Activated CD8-positive, alpha-beta memory T cell treated with anti-CD3 and anti-CD28 coated beads for 36 hours (primary cell): ENCODE measurements around the gene TEKTIP1. TPM values are rescaled to one million over a fixed set of nuclear protein-coding genes. Genes with fewer than 3 reads are reported as not detected.
"Not testable (repeated sequence)": the region's sequence is repeated elsewhere in the genome, so short reads cannot be mapped to it uniquely, and the experiment has no call there.

ENCODE experiments used
- CTCF ChIA-PET: fragments of 350-600 bp; sonication (Branson Sonifier 250); formaldehyde crosslinking; loops from one replicate; lab custom pipeline; 2021; ENCODE audit warnings: antibody characterized with exemption; lab: Charles Lee
- POLR2A ChIA-PET: fragments of 350-600 bp; sonication (Branson Sonifier 250); formaldehyde crosslinking; loops from one replicate; lab custom pipeline; 2021; ENCODE audit warnings: antibody characterized with exemption; lab: Charles Lee
- total RNA-seq, 2 experiments: library from RNA; stranded (reverse); gene quantifications; one replicate each; pipeline ENCODE4 v1.2.3, GENCODE V29; 2021

Gene TEKTIP1
- total RNA-seq, 2 experiments from 2014 or later: 0.67 to 0.78 TPM

GRCh38 chr19:3572132-3572854 lies 33.3 kb downstream of the TEKTIP1 start:
- POLR2A ChIA-PET: no interaction called here
- CTCF ChIA-PET: no interaction called here

GRCh38 chr19:3572855-3573161 lies 33.8 kb downstream of the TEKTIP1 start, which contains the start of gene HMG20B:
TSS of gene HMG20B (plus strand) at chr19:3572944. CDS start at chr19:3573310, 366 bp downstream.
- POLR2A ChIA-PET: no interaction called here
- CTCF ChIA-PET: interaction anchor here (1.2 to 1.4 kb wide), 2 partner anchors 11 to 15 kb away, joined by 3 read pairs; no protein-coding TSS in a partner anchor

- ChIA-PET CTCF (interaction anchor here (1.1 to 1.4 kb wide), 4 partner anchors 11 to 29 kb away, joined by 3 to 4 read pairs (median 3); no protein-coding TSS in a partner anchor), POLR2A (interaction anchor here (0.7 kb wide), 1 partner anchor 17 kb away, joined by 9 read pairs; no protein-coding TSS in a partner anchor)
Observed at GRCh38 chr19:3573162-3573857, 34.3 kb downstream of the TEKTIP1 start.

- ChIA-PET CTCF (interaction anchor here (1.1 to 1.4 kb wide), 4 partner anchors 10 to 30 kb away, joined by 3 to 4 read pairs (median 3); no protein-coding TSS in a partner anchor), POLR2A (interaction anchor here (0.7 kb wide), 1 partner anchor 17 kb away, joined by 9 read pairs; no protein-coding TSS in a partner anchor)
Observed at GRCh38 chr19:3573858-3574637, 35.1 kb downstream of the TEKTIP1 start.

- ChIA-PET CTCF (interaction anchor here (0.7 to 1.7 kb wide), 2 partner anchors 12 to 18 kb away, joined by 3 to 5 read pairs; no protein-coding TSS in a partner anchor), POLR2A (interaction anchor here (0.6 kb wide), 1 partner anchor 16 kb away, joined by 4 read pairs; no protein-coding TSS in a partner anchor)
Observed at GRCh38 chr19:3575260-3575741, 36.3 kb downstream of the TEKTIP1 start.

GRCh38 chr19:3575949-3576673 lies 37.1 kb downstream of the TEKTIP1 start:
- ChIA-PET POLR2A (interaction anchor here (0.7 kb wide), 1 partner anchor 38 kb away, joined by 3 read pairs; no protein-coding TSS in a partner anchor), CTCF (interaction anchor here (0.5 to 1.7 kb wide), 2 partner anchors 9 to 11 kb away, joined by 3 to 5 read pairs; partner anchors contain the start of gene GIPC3)

GRCh38 chr19:3576696-3577443 lies 37.9 kb downstream of the TEKTIP1 start:
- POLR2A ChIA-PET: no interaction called here

GRCh38 chr19:3577723-3578344 lies 38.9 kb downstream of the TEKTIP1 start:
- ChIA-PET CTCF (interaction anchor here (1.2 kb wide), 1 partner anchor 41 kb away, joined by 4 read pairs; no protein-coding TSS in a partner anchor), POLR2A (no interaction called here)

More at GRCh38 chr19:3576696-3577443, 37.9 kb downstream of the TEKTIP1 start:
- CTCF ChIA-PET: no interaction called here

GRCh38 chr19:3578390-3578789 lies 39.4 kb downstream of the TEKTIP1 start:
- ChIA-PET POLR2A (no interaction called here), CTCF (interaction anchor here (1.2 kb wide), 1 partner anchor 40 kb away, joined by 4 read pairs; no protein-coding TSS in a partner anchor)

GRCh38 chr19:3580156-3580934 lies 41.4 kb downstream of the TEKTIP1 start:
- POLR2A ChIA-PET: no interaction called here
- CTCF ChIA-PET: interaction anchor here (0.5 to 0.7 kb wide), 2 partner anchors 15 to 22 kb away, joined by 3 read pairs; no protein-coding TSS in a partner anchor

- CTCF ChIA-PET, POLR2A ChIA-PET: not testable (repeated sequence)
Observed at GRCh38 chr19:3581792-3582191, 42.8 kb downstream of the TEKTIP1 start.

GRCh38 chr19:3584036-3584802 lies 45.2 kb downstream of the TEKTIP1 start:
- CTCF ChIA-PET: interaction anchor here (0.9 to 1.0 kb wide), 3 partner anchors 11 to 88 kb away, joined by 3 to 5 read pairs (median 3); partner anchors contain the start of gene HMG20B
- POLR2A ChIA-PET: not testable (repeated sequence)

- POLR2A ChIA-PET: interaction anchor here (0.5 to 0.6 kb wide), 2 partner anchors 294 to 642 kb away, joined by 3 to 14 read pairs; no protein-coding TSS in a partner anchor
Observed at GRCh38 chr19:3585301-3586126, 46.5 kb downstream of the TEKTIP1 start, which contains the start of gene GIPC3. TSS of gene GIPC3 (plus strand) at chr19:3585478. CDS start at chr19:3585598, 120 bp downstream.

GRCh38 chr19:3586127-3586626 lies 47.2 kb downstream of the TEKTIP1 start:
- ChIA-PET POLR2A (no interaction called here), CTCF (interaction anchor here (0.8 to 2.2 kb wide), 11 partner anchors 11 to 122 kb away, joined by 3 to 8 read pairs (median 4); partner anchors contain the start of gene TJP3)

More at GRCh38 chr19:3585301-3586126, 46.5 kb downstream of the TEKTIP1 start, which contains the start of gene GIPC3:
- CTCF ChIA-PET: interaction anchor here (0.6 to 2.2 kb wide), 14 partner anchors 9 to 280 kb away, joined by 3 to 8 read pairs (median 4); partner anchors contain the start of gene TJP3
